H9 (cell line): ENCODE results near the gene RGP1. TPM values are rescaled to one million over a fixed set of nuclear protein-coding genes. Genes with fewer than 3 reads are reported as not detected.
A peak's percentile ranks its signal among the peaks of the same experiment; 100 is the strongest.

Source experiments
- DNase-seq: peaks from one replicate; pipeline ENCODE4 v3.0.0-alpha.2; 2017
- H2AFZ ChIP-seq: one replicate; pipeline ENCODE4 v1.6.1; 2013; ENCODE audit warnings: mild to moderate bottlenecking, low read length, control low read depth, moderate library complexity
- H2AK5ac ChIP-seq: 2 replicates; pipeline ENCODE4 v1.6.1; 2013; ENCODE audit warnings: low read length, control low read depth, mixed read lengths; ENCODE audit not compliant: insufficient read length
- H2BK120ac ChIP-seq: one replicate; pipeline ENCODE4 v1.6.1; 2013; ENCODE audit warnings: low read depth, mild to moderate bottlenecking, low read length, control low read depth, inconsistent platforms; ENCODE audit not compliant: poor library complexity, severe bottlenecking
- H2BK12ac ChIP-seq: 2 replicates; pipeline ENCODE4 v1.6.1; 2013; ENCODE audit warnings: low read length, control low read depth, mixed read lengths, low read depth; ENCODE audit not compliant: insufficient read length
- H2BK15ac ChIP-seq: 2 replicates; pipeline ENCODE4 v1.6.1; 2013; ENCODE audit warnings: low read depth, low read length, control low read depth
- H2BK20ac ChIP-seq: one replicate; pipeline ENCODE4 v1.6.1; 2013; ENCODE audit warnings: low read depth, mild to moderate bottlenecking, low read length, control low read depth, inconsistent platforms; ENCODE audit not compliant: poor library complexity, severe bottlenecking
- H2BK5ac ChIP-seq: 2 replicates; pipeline ENCODE4 v1.6.1; 2013; ENCODE audit warnings: low read length, control low read depth, mixed read lengths; ENCODE audit not compliant: insufficient read length
- H3K14ac ChIP-seq: 2 replicates; pipeline ENCODE4 v1.6.1; 2013; ENCODE audit warnings: low read length, control low read depth; ENCODE audit not compliant: insufficient read depth
- H3K18ac ChIP-seq: 2 replicates; pipeline ENCODE4 v1.6.1; 2013; ENCODE audit warnings: low read depth, mild to moderate bottlenecking, mixed read lengths, low read length, control low read depth; ENCODE audit not compliant: insufficient read length
- H3K23ac ChIP-seq: 2 replicates; pipeline ENCODE4 v1.6.1; 2013; ENCODE audit warnings: low read length, control low read depth, mixed read lengths, low read depth; ENCODE audit not compliant: insufficient read length
- H3K23me2 ChIP-seq: 2 replicates; pipeline ENCODE4 v1.6.1; 2013; ENCODE audit warnings: low read depth, mild to moderate bottlenecking, mixed read lengths, low read length, control low read depth; ENCODE audit not compliant: insufficient read length, poor library complexity, severe bottlenecking
- H3K27ac ChIP-seq: 2 replicates; pipeline ENCODE4 v1.5.1; 2013; ENCODE audit warnings: low read length, control low read depth, mixed read lengths, low read depth; ENCODE audit not compliant: insufficient read length
- H3K27me3 ChIP-seq: 2 replicates; pipeline ENCODE4 v1.6.1; 2013; ENCODE audit warnings: low read length, control low read depth, inconsistent platforms; ENCODE audit not compliant: insufficient read depth
- H3K4ac ChIP-seq: 2 replicates; pipeline ENCODE4 v1.6.1; 2013; ENCODE audit warnings: low read depth, mild to moderate bottlenecking, control low read depth, inconsistent platforms, low read length, moderate library complexity
- H3K4me1 ChIP-seq: 2 replicates; pipeline ENCODE4 v1.6.1; 2013; ENCODE audit warnings: low read length, control low read depth, inconsistent platforms; ENCODE audit not compliant: insufficient read depth
- H3K4me2 ChIP-seq: 2 replicates; pipeline ENCODE4 v1.6.1; 2013; ENCODE audit warnings: low read length, control low read depth, mixed read lengths; ENCODE audit not compliant: insufficient read length, insufficient read depth
- H3K56ac ChIP-seq: 2 replicates; pipeline ENCODE4 v1.6.1; 2013; ENCODE audit warnings: low read depth, mild to moderate bottlenecking, mixed read lengths, low read length, control low read depth; ENCODE audit not compliant: insufficient read length
- H3K79me1 ChIP-seq: 2 replicates; pipeline ENCODE4 v1.6.1; 2013; ENCODE audit warnings: low read depth, mild to moderate bottlenecking, moderate library complexity, low read length, control low read depth, inconsistent platforms; ENCODE audit not compliant: insufficient read depth, poor library complexity, severe bottlenecking
- H3K79me2 ChIP-seq: 2 replicates; pipeline ENCODE4 v1.6.1; 2013; ENCODE audit warnings: low read length, control low read depth, inconsistent platforms; ENCODE audit not compliant: insufficient read depth
- H3K9ac ChIP-seq: 2 replicates; pipeline ENCODE4 v1.6.1; 2013; ENCODE audit warnings: low read length, control low read depth, mixed read lengths; ENCODE audit not compliant: insufficient read length; ENCODE audit errors: extremely low read depth
- H3K9me3 ChIP-seq: one replicate; pipeline ENCODE4 v1.6.1; 2013; ENCODE audit warnings: low read depth, low read length, inconsistent platforms; ENCODE audit not compliant: control insufficient read depth
- H3T11ph ChIP-seq: one replicate; pipeline ENCODE4 v1.6.1; 2013; ENCODE audit warnings: mild to moderate bottlenecking, low read length, control low read depth, inconsistent platforms
- H4K20me1 ChIP-seq: one replicate; pipeline ENCODE4 v1.6.1; 2013; ENCODE audit not compliant: control insufficient read depth, insufficient read length, insufficient read depth
- H4K5ac ChIP-seq: 2 replicates; pipeline ENCODE4 v1.6.1; 2013; ENCODE audit warnings: low read depth, mild to moderate bottlenecking, mixed read lengths, low read length, control low read depth; ENCODE audit not compliant: insufficient read length
- H4K8ac ChIP-seq: replicated peaks from 2 replicates; pipeline ENCODE4 v1.6.1; 2013; ENCODE audit warnings: low read length, control low read depth, mixed read lengths, low read depth; ENCODE audit not compliant: insufficient read length
- H4K91ac ChIP-seq: 2 replicates; pipeline ENCODE4 v1.6.1; 2013; ENCODE audit warnings: low read depth, mild to moderate bottlenecking, moderate library complexity, mixed read lengths, low read length, control low read depth; ENCODE audit not compliant: insufficient read length
- H3K27ac Mint-ChIP-seq, 3 experiments: 2 replicates in 2 of 3; 3 replicates in 1 of 3; pipeline ENCODE4 v1.8.0; 2020 to 2021; ENCODE audit warnings: mixed read lengths in 3 of 3, mild to moderate bottlenecking in 1 of 3, moderate library complexity in 1 of 3
- H3K27me3 Mint-ChIP-seq: 2 replicates; pipeline ENCODE4 v1.8.0; 2021; ENCODE audit warnings: low read depth, mild to moderate bottlenecking, moderate library complexity, mixed read lengths
- H3K36me3 Mint-ChIP-seq, 3 experiments: 2 replicates in 2 of 3; 3 replicates in 1 of 3; pipeline ENCODE4 v1.8.0; 2020 to 2021; ENCODE audit warnings: low read depth in 3 of 3, mixed read lengths in 3 of 3; ENCODE audit not compliant: insufficient read depth in 1 of 3
- H3K4me1 Mint-ChIP-seq, 2 experiments: 2 replicates each; pipeline ENCODE4 v1.8.0; 2020; ENCODE audit warnings: mixed read lengths in 2 of 2
- H3K4me3 Mint-ChIP-seq, 2 experiments: 2 replicates in 1 of 2; 3 replicates in 1 of 2; pipeline ENCODE4 v1.8.0; 2020 to 2021; ENCODE audit warnings: mild to moderate bottlenecking in 2 of 2, mixed read lengths in 2 of 2, moderate library complexity in 1 of 2
- H3K9me3 Mint-ChIP-seq, 2 experiments: 2 replicates in 1 of 2; 3 replicates in 1 of 2; pipeline ENCODE4 v1.8.0; 2020; ENCODE audit warnings: mild to moderate bottlenecking in 2 of 2, mixed read lengths in 2 of 2, moderate library complexity in 1 of 2
- WGBS: extraction: QIAGEN DNeasy Blood & Tissue Kit; methylation state at CpG from one replicate; pipeline ENCODE4 v1.1.7; 2013; ENCODE audit warnings: missing lambda C conversion rate, low lambda C conversion rate, mixed read lengths; ENCODE audit not compliant: insufficient read length; ENCODE audit errors: extremely low coverage; 5-methylcytosine and 5-hydroxymethylcytosine counted together
- total RNA-seq: library from RNA; stranded (reverse); gene quantifications from 2 replicates; pipeline ENCODE4 v1.2.1, GENCODE V29; 2021
- TF ChIP-seq, protein P1 (sequence below): fragments of 200-600 bp; sonication (generic); conservative IDR thresholded peaks from 3 replicates; pipeline ENCODE4 v1.8.0; 2021; ENCODE audit warnings: antibody characterized with exemption, mild to moderate bottlenecking

RGP1 gene
- total RNA-seq, 1 experiment from 2014 or later: 25.7 TPM

- Mint-ChIP-seq H3K9me3 (no peaks in the 10 kb centered on the region), H3K27ac (no peak overlapping the region; a peak in 1 of 7 replicates), H3K4me1 (peaks cover 25 to 26% of the 10 kb centered on the region in 2 experiments), H3K4me3 (peak overlapping the region in 1 of 2 experiments; percentile 12; a peak in 1 of 5 replicates), H3K36me3 (peaks cover 19 to 37% (median 36%) of the 10 kb centered on the region in 3 experiments; a peak in 6 of 7 replicates), H3K27me3 (no peaks in the 10 kb centered on the region)
- Histone ChIP-seq H3K18ac (no peak overlapping the region), H3K4me2 (no peak overlapping the region), H4K5ac (no peak overlapping the region), H4K20me1 (no peaks in the 10 kb centered on the region), H3K27ac (no peak overlapping the region), H2BK120ac (no peak overlapping the region), H3K9me3 (no peaks in the 10 kb centered on the region), H4K8ac (no peak overlapping the region), H3K79me1 (peaks cover 4% of the 10 kb centered on the region), H2AFZ (no peak overlapping the region), H2BK12ac (no peak overlapping the region), H3T11ph (no peak overlapping the region), H3K79me2 (no peaks in the 10 kb centered on the region; the same call in 1 of the 2 replicates), H4K91ac (no peak overlapping the region), H3K14ac (no peak overlapping the region), H3K56ac (no peak overlapping the region), H2BK20ac (no peak overlapping the region), H2AK5ac (no peak overlapping the region), H3K4ac (no peak overlapping the region), H3K23ac (no peak overlapping the region), H3K9ac (no peak overlapping the region), H2BK5ac (no peak overlapping the region), H3K27me3 (no peaks in the 10 kb centered on the region), H3K23me2 (peaks cover 3% of the 10 kb centered on the region), H2BK15ac (no peak overlapping the region), H3K4me1 (no peaks in the 10 kb centered on the region)
- WGBS: no CpG with 5 or more reads among the region's 4 CpGs
- no peak for DNase-seq
- TF ChIP-seq, protein P1, sequence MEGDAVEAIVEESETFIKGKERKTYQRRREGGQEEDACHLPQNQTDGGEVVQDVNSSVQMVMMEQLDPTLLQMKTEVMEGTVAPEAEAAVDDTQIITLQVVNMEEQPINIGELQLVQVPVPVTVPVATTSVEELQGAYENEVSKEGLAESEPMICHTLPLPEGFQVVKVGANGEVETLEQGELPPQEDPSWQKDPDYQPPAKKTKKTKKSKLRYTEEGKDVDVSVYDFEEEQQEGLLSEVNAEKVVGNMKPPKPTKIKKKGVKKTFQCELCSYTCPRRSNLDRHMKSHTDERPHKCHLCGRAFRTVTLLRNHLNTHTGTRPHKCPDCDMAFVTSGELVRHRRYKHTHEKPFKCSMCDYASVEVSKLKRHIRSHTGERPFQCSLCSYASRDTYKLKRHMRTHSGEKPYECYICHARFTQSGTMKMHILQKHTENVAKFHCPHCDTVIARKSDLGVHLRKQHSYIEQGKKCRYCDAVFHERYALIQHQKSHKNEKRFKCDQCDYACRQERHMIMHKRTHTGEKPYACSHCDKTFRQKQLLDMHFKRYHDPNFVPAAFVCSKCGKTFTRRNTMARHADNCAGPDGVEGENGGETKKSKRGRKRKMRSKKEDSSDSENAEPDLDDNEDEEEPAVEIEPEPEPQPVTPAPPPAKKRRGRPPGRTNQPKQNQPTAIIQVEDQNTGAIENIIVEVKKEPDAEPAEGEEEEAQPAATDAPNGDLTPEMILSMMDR: no peak
These were observed 6.0 kb downstream of the RGP1 start for GRCh38 chr9:35755071-35755470.
